Activated T-cell treated with anti-CD3 and anti-CD28 coated beads, Interleukin-2, amount 50 U/mL, for 72 hours (primary cell): ENCODE data around the gene MRPL52. TPM values are rescaled to one million over a fixed set of nuclear protein-coding genes. Genes with fewer than 3 reads are reported as not detected.
A peak's percentile ranks its signal among the peaks of the same experiment; 100 is the strongest.

Experiments
- ATAC-seq, 2 donors: fragments of 150-1000 bp; cut with Tn5 transposase; replicated peaks in 1 of 2; 2 replicates each; pipeline ENCODE4 v1.10.0; 2021; ENCODE audit warnings: moderate library complexity in 2 of 2, mild to moderate bottlenecking in 1 of 2
- DNase-seq, 2 donors: peaks; one replicate each; pipeline ENCODE4 v3.0.0; 2021 to 2022; ENCODE audit warnings: mixed read lengths in 1 of 2
- H3K27ac Mint-ChIP-seq: one replicate; pipeline ENCODE4 v1.8.0; 2022; ENCODE audit warnings: mild to moderate bottlenecking, moderate library complexity, mixed read lengths
- H3K27me3 Mint-ChIP-seq: one replicate; pipeline ENCODE4 v1.8.0; 2022; ENCODE audit warnings: low read depth, mixed read lengths
- H3K36me3 Mint-ChIP-seq, 2 donors: one replicate each; pipeline ENCODE4 v1.8.0; 2022; ENCODE audit warnings: mixed read lengths in 2 of 2, mild to moderate bottlenecking in 1 of 2; ENCODE audit not compliant: insufficient read depth in 2 of 2
- H3K4me1 Mint-ChIP-seq: one replicate; pipeline ENCODE4 v1.8.0; 2022; ENCODE audit warnings: low read depth, mixed read lengths
- H3K4me3 Mint-ChIP-seq, 2 donors: one replicate each; pipeline ENCODE4 v1.8.0; 2022; ENCODE audit warnings: mild to moderate bottlenecking in 2 of 2, mixed read lengths in 2 of 2, moderate library complexity in 2 of 2
- H3K9me3 Mint-ChIP-seq, 2 donors: one replicate each; pipeline ENCODE4 v1.8.0; 2022; ENCODE audit warnings: mixed read lengths in 2 of 2
- total RNA-seq, 2 donors: library from RNA; stranded (reverse); gene quantifications; one replicate each; pipeline ENCODE4 v1.2.3, GENCODE V29; 2022

The MRPL52 gene
- total RNA-seq, 2 donors from 2014 or later, result 76.9 to 80.4 TPM

DNA sequence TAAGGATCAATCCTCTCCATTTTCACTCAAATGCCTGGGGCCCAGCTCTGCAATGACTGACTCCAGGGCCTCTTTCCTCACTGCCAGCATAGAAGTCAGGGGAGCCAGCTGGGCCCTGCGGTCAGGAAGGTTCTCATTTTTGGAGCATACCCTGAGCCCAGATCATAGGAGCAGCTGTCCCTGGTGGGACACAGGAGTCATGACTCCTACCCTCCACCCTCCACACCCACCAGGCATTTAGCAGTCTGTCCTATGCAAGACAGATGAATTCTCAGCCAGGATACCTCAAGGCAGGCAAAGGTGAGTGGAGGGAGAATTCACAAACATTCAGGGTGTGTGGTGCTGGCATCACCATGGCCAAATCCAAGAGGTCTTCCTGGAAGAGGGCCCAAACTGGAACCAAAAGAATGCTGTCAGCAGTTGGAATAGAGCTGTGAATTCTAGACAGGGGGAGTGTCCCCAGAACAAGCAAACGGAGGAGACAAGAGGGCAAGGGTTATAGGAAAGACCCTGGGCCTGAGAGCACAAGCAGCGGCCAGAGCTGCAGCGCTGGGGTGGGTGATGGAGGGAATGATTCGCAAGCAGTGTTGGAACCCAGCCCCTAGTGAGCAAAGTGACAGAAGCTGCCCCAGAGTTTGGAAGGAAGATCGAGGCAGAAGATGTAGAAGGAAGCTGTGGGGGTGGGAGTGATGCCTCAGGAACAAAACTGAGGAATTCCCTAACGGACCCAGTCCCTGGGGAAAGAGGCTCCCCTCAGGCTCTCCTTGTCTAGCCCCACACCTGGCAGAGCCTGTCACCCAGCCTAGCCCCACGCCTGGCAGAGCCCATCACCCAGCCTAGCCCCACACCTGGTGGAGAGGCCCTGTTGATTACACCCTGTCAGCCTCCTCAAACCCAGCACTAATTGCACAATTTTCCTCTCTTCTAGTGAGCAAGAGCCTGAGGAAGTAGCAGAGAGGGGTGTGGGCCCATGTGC, 48.9 kb downstream of the MRPL52 start:
- ATAC-seq, result no peak
- H3K4me1 Mint-ChIP-seq, result peaks cover 15% of the 10 kb centered on the region
- no peaks in the 10 kb centered on the region for H3K9me3 Mint-ChIP-seq
- no peak for DNase-seq
- no peak overlapping the region for H3K4me3 Mint-ChIP-seq
- no peak overlapping the region for H3K27ac Mint-ChIP-seq
- H3K27me3 Mint-ChIP-seq, result no peaks in the 10 kb centered on the region
- peaks cover 8 to 18% of the 10 kb centered on the region in 2 donors for H3K36me3 Mint-ChIP-seq

DNA sequence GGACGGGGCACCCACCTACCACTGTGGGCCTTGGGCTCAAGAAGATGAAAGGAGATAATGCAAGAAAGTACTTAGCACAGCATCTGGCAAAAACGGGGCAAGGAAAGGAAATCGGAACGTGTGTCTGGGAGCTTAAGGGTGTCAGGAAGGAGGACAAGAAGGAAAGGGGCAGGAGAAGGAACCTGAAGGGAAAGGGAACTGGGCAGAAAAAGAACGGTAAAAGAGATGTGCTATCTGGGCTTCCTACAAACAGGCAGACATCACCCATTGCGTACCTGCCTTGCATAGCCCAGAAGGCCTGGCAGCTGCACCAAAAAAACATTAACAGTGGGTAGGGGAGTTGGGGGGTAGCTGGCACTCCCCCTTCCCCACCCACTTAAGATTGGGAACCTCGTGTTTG, 52.4 kb downstream of the MRPL52 start:
- no peak overlapping the region for H3K4me3 Mint-ChIP-seq
- no peak overlapping the region for H3K27ac Mint-ChIP-seq
- no peaks in the 10 kb centered on the region for H3K9me3 Mint-ChIP-seq
- DNase-seq (no peak), ATAC-seq (no peak)
- peaks cover 0 to 7% of the 10 kb centered on the region in 2 donors for H3K36me3 Mint-ChIP-seq
- peaks cover 16% of the 10 kb centered on the region for H3K4me1 Mint-ChIP-seq
- H3K27me3 Mint-ChIP-seq, result no peaks in the 10 kb centered on the region

DNA sequence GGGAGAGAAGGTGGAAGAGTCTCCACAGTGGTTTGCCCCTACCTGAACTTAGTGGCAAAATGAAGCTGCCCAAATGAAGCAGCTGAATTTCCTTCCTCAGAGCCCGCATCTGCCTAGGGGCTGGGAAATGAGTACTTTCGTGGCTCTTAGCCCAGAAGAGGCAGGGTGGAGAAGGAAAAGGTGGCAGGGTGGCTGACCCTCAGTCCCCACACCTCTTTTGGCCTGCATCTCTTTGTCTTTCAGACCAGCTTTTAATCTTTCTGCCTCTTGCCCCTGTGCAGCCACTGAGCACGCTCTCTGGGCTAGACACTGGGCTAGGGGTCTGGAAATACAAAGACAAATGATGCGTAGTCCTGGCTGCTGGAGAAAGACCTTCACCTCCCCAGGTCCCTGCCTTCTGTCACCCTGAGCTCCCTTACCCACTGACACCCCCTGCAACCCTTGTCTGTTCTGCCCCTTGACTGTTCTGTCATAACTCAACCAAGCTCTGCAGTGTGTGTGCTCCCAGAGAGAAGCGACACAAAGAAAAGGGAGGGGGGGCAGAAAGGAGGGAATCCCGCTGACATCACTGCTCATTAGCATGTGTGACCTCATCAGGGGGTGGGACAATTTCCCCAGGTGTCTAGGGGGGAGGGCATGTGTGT, 53.0 kb downstream of the MRPL52 start:
- no peak overlapping the region for H3K4me3 Mint-ChIP-seq
- no peaks in the 10 kb centered on the region for H3K27me3 Mint-ChIP-seq
- ATAC-seq (no peak), DNase-seq (peak in 1 of 2 donors; percentile 21)
- peaks cover 22% of the 10 kb centered on the region for H3K4me1 Mint-ChIP-seq
- H3K27ac Mint-ChIP-seq, result no peak overlapping the region
- H3K36me3 Mint-ChIP-seq, result peaks cover 0 to 5% of the 10 kb centered on the region in 2 donors
- H3K9me3 Mint-ChIP-seq, result no peaks in the 10 kb centered on the region

DNA sequence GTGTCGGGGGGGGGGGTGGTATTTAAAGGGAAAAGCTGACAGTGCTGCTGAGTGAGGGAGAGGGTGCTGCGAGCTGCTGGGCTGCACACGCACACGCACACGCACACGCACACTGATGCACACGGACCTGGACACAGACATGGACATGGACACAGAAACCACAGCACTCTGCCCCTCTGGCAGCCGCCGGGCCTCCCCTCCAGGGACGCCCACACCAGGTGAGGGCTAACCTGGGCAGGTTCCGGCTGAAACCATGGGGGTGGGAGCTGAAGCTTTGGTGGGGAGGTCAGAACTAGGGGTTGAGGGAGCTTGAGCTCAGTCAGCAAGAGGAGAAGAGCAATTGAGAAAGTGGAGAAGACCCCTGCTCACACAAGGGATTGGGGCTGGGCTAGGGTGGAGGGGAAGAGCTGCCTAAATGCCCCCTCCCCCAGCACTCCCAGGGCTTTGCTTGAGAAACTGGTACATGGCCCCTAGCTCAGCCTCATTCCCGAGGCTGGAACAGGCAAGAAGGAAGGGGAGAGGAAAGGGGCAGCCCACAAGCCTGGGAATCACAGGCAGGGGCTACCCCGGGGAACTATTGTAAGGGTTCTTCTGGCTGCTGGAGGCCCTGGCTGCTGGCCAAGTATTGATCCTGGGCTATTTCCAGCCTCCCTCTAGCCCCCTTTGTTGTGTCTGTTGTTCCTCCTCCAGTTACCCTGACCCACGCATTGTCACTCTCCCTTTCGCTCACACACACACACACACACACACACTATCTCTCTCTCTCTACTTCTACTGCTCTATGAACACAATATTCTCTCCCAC, 53.7 kb downstream of the MRPL52 start, which contains the start of gene REM2:
Gene REM2, plus strand, starts transcription at position 50 of the 804 bp plus-strand sequence. Its CDS starts 66 bp downstream, at position 116.
- DNase-seq, result no peak
- Mint-ChIP-seq H3K9me3 (no peaks in the 10 kb centered on the region), H3K4me3 (no peak within 1 kb of the TSS), H3K4me1 (peaks cover 29% of the 10 kb centered on the region), H3K36me3 (no peaks in the 10 kb centered on the region), H3K27me3 (no peaks in the 10 kb centered on the region), H3K27ac (no peak within 1 kb of the TSS)
- ATAC-seq, result no peak

DNA sequence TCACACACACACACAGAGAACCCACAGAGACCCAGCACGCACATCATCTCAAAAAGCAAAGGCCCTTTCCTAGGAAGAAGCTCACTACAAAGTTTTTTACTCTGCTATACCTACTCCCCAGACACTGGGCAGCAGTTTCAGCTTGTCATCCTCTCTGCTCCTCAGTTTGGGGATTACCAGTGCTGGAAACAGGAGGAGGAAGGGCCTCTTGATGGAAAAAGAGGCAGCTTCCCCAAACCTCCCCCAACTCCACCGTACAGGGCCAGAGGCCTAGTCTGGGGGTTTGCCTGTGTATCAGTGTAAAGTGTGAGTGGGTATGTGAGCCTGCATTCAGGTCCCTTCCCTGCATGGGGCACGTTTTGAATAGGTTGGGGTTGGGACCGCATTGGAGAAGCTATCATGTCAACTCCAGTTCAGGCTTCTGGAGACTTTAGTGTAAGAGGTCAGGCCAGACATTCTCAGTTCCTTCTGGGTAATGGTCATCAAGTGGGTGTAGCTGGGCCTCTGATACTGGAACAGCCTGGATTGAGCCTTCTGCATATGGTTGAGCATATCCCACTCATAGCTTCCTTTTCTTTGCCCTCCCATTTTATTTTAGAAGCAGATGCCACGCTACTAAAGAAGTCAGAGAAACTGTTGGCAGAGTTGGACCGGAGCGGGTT, 54.5 kb downstream of the MRPL52 start:
- ATAC-seq (no peak), DNase-seq (no peak)
- Mint-ChIP-seq H3K9me3 (no peaks in the 10 kb centered on the region), H3K27ac (no peak overlapping the region), H3K4me1 (peaks cover 33% of the 10 kb centered on the region), H3K4me3 (no peak overlapping the region), H3K27me3 (no peaks in the 10 kb centered on the region), H3K36me3 (no peaks in the 10 kb centered on the region)

Other genes with a start within 250 kb of the MRPL52 start
- gene DAD1, start 240.7 kb upstream of the MRPL52 start, total RNA-seq, result 100 to 1,000 TPM; 165 to 188 TPM
- 10 to 100 TPM; 18.8 to 21.9 TPM for gene ABHD4, start 231.6 kb upstream of the MRPL52 start, total RNA-seq
- not detected for gene OR6J1, start 185.5 kb upstream of the MRPL52 start, total RNA-seq
- 100 to 1,000 TPM; 135 to 136 TPM for gene OXA1L, start 63.2 kb upstream of the MRPL52 start, total RNA-seq
- 1 to 10 TPM in 1 of 2 donors, under 1 TPM in 1; 0.21 to 1.5 TPM for gene SLC7A7, start 14.5 kb upstream of the MRPL52 start, total RNA-seq
- gene MMP14, start 6.7 kb downstream of the MRPL52 start, total RNA-seq, result 1 to 10 TPM; 1.4 to 6.8 TPM
- gene LRP10, start 41.9 kb downstream of the MRPL52 start, total RNA-seq, result 10 to 100 TPM; 66.5 to 78.4 TPM
- gene REM2, start 53.3 kb downstream of the MRPL52 start, total RNA-seq, result 1 to 10 TPM; 4.6 to 4.7 TPM
- 10 to 100 TPM; 69.5 to 77.5 TPM for gene RBM23, start 89.3 kb downstream of the MRPL52 start, total RNA-seq
- 10 to 100 TPM; 55.0 to 79.2 TPM for gene PRMT5, start 99.5 kb downstream of the MRPL52 start, total RNA-seq
- gene HAUS4, start 127.2 kb downstream of the MRPL52 start, total RNA-seq, result 10 to 100 TPM; 82.0 to 90.9 TPM
- 1 to 10 TPM; 1.7 to 2.2 TPM for gene AJUBA, start 152.7 kb downstream of the MRPL52 start, total RNA-seq
- 10 to 100 TPM; 13.5 to 15.2 TPM for gene C14orf93, start 180.3 kb downstream of the MRPL52 start, total RNA-seq
- 10 to 100 TPM; 82.8 to 88.9 TPM for gene PSMB5, start 205.0 kb downstream of the MRPL52 start, total RNA-seq
- not detected for gene PSMB11, start 212.3 kb downstream of the MRPL52 start, total RNA-seq
- 1 to 10 TPM in 1 of 2 donors, under 1 TPM in 1; 0.82 to 1.5 TPM for gene CDH24, start 227.6 kb downstream of the MRPL52 start, total RNA-seq